ENCODE data around the gene RAP2A. TPM values are rescaled to one million over a fixed set of nuclear protein-coding genes. Genes with fewer than 3 reads are reported as not detected.

Gene RAP2A
- total RNA-seq, 2 donors from 2014 or later, result 13.3 to 13.6 TPM

DNA sequence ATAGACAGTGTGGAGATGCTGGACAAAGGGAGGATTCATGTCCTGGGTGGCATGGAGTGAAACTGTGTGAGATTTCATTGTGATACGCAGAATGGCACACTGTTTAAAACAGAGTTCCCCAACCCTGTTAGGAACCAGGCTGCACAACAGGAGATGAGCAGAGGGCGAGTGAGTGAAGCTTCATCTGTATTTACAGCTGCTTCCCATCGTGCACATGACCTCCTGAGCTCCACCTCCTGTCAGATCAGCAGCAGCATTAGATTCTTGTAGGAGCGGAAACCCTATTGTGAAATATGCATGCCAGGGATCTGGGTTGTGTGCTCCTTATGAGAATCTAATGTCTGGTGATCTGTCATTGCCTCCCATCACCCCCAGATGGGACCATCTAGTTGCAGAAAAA, 72.5 kb downstream of the RAP2A start:
- TF ChIP-seq, protein P1, sequence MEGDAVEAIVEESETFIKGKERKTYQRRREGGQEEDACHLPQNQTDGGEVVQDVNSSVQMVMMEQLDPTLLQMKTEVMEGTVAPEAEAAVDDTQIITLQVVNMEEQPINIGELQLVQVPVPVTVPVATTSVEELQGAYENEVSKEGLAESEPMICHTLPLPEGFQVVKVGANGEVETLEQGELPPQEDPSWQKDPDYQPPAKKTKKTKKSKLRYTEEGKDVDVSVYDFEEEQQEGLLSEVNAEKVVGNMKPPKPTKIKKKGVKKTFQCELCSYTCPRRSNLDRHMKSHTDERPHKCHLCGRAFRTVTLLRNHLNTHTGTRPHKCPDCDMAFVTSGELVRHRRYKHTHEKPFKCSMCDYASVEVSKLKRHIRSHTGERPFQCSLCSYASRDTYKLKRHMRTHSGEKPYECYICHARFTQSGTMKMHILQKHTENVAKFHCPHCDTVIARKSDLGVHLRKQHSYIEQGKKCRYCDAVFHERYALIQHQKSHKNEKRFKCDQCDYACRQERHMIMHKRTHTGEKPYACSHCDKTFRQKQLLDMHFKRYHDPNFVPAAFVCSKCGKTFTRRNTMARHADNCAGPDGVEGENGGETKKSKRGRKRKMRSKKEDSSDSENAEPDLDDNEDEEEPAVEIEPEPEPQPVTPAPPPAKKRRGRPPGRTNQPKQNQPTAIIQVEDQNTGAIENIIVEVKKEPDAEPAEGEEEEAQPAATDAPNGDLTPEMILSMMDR (IDR thresholded peaks at IDR 0.05), result no peak
- H3K27me3 ChIP-seq, result no peaks in the 10 kb centered on the region
- no peak for DNase-seq (ENCODE audit: low spot score)
- no peak overlapping the region for H3K4me3 ChIP-seq
- no peak overlapping the region for H3K27ac ChIP-seq
- H3K4me1 ChIP-seq, result peaks cover 0 to 7% of the 10 kb centered on the region in 2 donors
- H3K9me3 ChIP-seq, result peaks cover 0 to 7% of the 10 kb centered on the region in 2 donors
- no peaks in the 10 kb centered on the region for H3K36me3 ChIP-seq

DNA sequence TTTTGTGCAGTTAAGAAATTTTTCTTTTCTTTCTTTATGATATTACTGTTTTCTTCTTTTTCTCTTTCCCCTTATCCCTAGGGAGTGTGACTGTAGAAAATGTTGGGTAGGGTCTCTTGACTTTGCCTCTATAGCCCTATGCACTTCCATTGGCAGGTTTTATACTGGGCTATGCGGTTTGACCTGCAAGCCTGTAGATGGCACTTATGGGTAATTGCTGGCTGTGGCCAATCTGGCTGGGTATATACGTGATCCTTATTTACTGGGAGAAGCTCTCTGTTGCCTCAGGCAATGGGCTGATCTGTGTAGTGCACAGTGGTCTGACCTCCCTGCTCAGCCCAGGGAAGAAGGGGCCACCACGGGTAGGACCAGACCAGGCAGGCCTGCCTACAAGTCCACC, 78.8 kb downstream of the RAP2A start:
- TF ChIP-seq, protein P1 (IDR thresholded peaks at IDR 0.05), result no peak
- Histone ChIP-seq H3K36me3 (no peaks in the 10 kb centered on the region), H3K9me3 (peaks cover 0 to 18% of the 10 kb centered on the region in 2 donors), H3K4me1 (no peaks in the 10 kb centered on the region), H3K27me3 (no peaks in the 10 kb centered on the region), H3K4me3 (no peak overlapping the region), H3K27ac (no peak overlapping the region)
- DNase-seq (ENCODE audit: low spot score), result no peak

DNA sequence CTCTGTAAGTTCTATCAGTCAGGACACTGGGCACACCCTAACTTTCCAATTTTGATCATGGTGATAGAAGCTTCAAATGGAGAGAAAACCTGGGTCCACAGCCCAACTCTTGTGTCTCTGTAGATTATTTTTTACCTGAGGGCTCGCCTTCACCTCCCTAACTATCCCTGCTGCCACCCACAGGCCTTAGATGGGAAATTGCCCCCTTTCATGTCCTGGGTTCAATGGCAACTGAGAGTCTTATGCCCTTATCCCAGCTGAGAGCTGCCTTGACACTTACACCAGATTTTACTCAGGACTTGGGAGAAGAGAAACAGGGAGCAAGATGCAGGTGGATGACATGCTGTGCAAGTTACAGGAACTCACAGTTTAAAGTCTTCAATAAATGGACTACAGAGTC, 81.7 kb downstream of the RAP2A start:
- Histone ChIP-seq H3K4me3 (no peak overlapping the region), H3K27me3 (no peaks in the 10 kb centered on the region), H3K4me1 (no peaks in the 10 kb centered on the region), H3K9me3 (peaks cover 0 to 11% of the 10 kb centered on the region in 2 donors), H3K36me3 (no peaks in the 10 kb centered on the region), H3K27ac (no peak overlapping the region)
- no peak for DNase-seq (ENCODE audit: low spot score)
- TF ChIP-seq, protein P1 (IDR thresholded peaks at IDR 0.05), result no peak

DNA sequence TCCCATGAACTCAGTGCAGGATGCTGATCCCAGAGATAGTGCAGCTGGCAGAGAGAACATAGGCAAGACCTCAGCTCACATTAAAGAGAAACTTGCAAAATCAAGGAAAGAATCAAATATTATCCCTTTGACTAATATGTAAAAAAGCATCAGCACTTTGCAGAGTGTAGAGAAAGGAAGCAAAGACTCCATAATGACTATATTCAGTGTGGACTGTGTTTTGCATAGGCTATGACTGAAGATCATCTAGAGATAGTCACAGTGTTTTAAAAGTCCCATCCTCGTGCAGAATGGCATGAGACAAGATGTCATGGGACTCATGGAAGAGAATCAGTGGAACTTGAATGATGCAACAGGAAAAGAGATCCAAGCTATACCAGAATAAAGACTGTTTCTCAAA, 84.0 kb downstream of the RAP2A start:
- Histone ChIP-seq H3K4me3 (no peak overlapping the region), H3K27ac (no peak overlapping the region), H3K36me3 (no peaks in the 10 kb centered on the region), H3K27me3 (no peaks in the 10 kb centered on the region), H3K9me3 (no peaks in the 10 kb centered on the region), H3K4me1 (no peaks in the 10 kb centered on the region)
- TF ChIP-seq, protein P1 (IDR thresholded peaks at IDR 0.05), result no peak
- DNase-seq (ENCODE audit: low spot score), result no peak

Other genes starting within 250 kb of the RAP2A start
- gene MBNL2, start 211.8 kb upstream of the RAP2A start, total RNA-seq, result 10 to 100 TPM; 62.0 to 81.6 TPM